GM19193 (cell line): ENCODE measurements around the gene CRACR2B.

Source experiments
- POLR2A ChIP-seq: IDR thresholded peaks from 4 replicates; pipeline ENCODE4 v1.6.1; 2011; ENCODE audit not compliant: insufficient read depth, insufficient read length; ENCODE audit errors: extremely low read depth

Gene CRACR2B

DNA sequence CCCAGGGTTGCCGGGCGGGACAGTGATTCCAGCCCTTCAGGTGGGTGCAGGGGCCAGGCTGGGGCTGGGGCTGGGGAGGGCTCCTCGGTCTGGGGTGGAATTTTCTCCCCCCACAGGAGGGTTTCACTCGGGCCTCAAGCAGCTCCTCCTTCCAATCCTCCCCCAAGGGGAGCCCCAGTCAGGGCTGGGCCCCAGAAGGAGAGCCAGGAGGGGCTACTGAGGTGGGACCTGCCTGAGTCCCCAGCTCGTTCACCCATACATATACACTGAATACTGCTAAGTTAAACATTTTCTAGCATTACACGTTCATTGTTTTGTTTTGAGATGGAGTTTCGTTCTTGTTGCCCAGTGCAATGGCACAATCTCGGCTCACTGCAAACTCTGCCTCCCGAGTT is 1.5 kb upstream of the CRACR2B start:
- TF ChIP-seq POLR2A, result no peak

DNA sequence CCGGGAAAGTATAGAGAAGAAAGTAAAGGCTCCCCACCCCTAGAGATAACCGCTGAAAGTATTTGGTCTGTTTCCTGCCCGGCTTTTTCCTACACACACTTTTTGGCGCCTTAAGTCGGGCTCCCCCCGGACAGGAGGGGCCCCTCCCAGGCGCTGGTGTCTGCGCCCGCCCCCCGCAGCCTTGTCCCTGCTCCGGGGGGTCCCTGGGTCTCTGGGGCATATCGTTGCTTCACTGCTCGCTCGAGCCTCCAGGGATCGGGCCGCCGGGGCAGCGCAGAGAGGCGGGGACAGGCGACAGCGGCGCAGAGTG is 928 bp upstream of the CRACR2B start:
- TF ChIP-seq POLR2A, result no peak

DNA sequence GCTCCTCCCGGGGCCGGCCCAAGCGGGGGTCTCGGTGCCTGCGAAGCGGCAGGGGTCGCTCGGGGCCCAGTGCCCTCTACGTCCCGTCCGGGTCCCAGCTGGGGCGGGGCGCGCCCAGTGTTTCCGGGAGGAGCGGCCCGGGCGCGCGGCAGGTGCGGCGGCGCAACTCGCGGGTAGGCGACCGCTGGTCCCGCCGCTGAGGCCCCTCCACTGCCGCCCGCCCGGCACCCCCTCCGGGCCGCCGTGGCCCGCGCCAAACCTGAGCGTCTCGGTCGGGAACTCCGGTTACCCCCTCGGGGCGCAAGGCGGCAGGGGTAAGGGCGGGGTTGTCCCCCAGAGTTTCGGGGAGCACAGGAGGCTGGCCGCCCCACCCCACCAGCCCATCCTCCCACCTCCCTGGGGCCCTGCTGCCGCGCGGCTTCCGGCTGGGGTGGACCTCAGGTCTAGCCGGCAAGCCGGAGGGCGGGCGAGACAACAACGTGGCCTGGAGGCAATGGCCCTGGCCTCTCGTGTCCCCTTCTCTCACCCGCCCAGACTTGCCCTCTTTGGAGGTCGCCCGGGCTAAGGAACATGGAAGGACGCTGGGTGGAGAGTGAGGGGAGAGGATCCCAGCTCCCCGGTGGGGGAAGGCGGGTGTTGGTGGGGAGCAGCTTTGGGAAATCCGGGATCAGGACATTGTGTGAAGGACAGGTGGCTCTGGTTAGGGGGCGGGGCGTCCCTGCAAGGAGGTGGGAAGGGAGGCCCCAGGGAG is 398 bp upstream of the CRACR2B start:
- no peak for TF ChIP-seq POLR2A

DNA sequence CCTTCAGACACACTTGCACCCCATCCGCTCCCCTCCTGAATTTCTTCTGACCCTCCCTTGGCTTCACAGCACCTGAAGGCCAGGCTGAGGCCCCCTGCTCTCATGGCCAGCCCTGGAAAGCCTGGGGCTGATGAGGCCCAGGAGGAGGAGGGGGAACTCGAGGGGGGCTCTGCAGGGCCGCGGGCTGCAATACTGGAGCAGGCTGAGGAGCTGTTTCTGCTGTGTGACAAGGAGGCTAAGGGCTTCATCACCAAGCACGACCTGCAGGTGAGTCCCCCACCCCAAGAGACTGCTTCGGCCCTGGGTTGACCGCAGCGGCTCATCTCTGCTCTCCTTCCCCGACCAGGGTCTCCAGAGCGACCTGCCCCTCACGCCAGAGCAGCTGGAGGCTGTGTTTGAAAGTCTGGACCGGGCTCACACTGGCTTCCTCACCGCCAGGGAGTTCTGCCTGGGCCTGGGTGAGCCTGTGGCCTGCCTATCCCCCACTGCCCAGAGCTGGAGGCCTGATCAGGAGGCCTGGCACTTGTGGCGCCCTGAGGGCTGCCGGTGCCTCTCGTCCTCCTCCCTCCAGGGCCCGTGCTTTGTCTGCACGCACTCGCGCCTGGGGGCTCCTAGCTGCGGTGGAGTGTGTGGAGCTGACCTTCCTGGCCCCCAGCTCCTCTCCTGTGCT is 922 bp downstream of the CRACR2B start:
- TF ChIP-seq POLR2A, result no peak

DNA sequence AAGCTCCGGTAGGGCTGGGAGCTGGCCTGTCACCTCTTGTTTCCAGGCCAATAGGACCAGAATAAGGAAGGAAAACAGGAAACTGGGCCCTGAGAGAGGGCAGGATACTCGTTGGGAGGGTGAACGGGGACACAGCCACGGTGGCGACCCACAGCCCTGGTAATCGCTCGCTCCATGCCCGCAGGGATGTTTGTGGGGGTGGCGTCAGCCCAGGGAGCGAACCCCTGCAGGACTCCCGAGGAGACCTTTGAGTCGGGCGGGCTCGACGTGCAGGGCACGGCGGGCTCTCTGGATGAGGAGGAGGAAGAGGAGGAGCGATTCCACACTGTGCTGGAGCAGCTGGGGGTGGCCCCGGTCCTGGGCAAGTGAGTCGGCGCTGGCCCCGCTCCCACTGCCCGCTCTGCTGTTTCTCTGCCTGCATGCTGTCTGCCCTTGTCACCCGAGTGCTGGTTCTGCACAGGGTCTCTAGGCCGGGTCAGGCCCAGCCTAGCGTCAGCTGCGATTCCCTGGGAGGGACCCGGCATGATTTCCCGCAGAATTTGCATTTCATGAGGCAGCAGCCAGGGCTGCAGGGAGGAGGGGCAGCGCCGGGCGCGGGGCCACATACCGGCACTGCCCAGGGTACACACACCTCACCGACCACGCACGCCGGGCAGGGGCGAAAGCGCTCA is 1.6 kb downstream of the CRACR2B start:
- no peak for TF ChIP-seq POLR2A

DNA sequence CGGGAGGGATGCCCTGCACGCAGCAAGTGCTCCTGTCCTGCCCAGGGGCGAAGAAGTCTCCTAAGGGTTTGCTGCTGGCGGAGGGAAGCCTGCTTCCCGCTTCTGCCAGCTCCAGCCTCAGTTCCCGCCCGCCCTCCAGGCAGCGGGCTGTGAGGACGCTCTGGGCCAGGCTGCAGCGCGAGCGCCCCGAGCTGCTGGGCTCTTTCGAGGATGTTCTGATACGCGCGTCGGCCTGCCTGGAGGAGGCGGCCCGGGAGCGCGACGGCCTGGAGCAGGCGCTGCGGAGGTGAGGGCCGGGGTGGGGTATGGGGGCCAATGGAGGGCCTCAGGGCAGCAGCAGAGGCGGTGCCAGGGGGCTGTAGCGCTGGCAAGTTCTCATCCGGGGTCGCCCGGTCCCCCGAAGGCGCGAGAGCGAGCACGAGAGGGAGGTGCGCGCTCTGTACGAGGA is 2.2 kb downstream of the CRACR2B start:
- no peak for TF ChIP-seq POLR2A

DNA sequence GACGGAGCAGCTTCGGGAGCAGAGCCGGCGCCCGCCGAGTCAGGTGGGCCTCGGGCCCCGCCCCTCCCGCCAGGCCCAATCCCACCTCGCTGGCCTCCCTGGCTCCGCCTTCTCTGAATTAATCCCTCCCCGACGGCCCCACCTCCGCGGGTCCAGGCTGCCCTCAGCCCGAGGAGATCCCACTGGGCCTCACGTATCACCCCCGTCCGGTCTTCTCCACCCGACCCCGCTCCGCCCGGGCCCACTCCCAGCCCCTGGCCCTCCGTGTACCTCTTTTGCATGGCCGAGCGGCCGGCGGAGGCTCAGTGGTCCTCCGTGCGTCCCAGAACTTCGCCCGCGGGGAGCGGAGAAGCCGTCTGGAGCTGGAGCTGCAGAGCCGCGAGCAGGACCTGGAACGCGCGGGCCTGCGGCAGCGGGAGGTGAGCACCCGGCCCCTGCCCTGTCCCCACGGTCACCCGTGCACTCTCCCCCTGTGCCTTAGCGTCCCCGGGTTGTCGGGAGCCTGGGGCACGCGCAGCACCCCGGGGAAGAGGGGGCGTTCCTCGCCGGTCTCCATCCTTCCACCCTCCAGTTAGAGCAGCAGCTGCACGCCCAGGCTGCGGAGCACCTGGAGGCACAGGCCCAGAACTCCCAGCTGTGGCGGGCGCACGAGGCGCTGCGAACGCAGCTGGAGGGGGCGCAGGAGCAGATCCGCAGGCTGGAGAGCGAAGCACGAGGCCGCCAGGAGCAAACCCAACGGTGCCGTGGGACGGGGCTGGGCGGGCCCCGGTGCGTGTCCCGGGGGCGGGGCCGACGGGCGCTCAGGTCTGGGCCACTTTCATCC is 2.8 kb downstream of the CRACR2B start:
- no peak for TF ChIP-seq POLR2A

DNA sequence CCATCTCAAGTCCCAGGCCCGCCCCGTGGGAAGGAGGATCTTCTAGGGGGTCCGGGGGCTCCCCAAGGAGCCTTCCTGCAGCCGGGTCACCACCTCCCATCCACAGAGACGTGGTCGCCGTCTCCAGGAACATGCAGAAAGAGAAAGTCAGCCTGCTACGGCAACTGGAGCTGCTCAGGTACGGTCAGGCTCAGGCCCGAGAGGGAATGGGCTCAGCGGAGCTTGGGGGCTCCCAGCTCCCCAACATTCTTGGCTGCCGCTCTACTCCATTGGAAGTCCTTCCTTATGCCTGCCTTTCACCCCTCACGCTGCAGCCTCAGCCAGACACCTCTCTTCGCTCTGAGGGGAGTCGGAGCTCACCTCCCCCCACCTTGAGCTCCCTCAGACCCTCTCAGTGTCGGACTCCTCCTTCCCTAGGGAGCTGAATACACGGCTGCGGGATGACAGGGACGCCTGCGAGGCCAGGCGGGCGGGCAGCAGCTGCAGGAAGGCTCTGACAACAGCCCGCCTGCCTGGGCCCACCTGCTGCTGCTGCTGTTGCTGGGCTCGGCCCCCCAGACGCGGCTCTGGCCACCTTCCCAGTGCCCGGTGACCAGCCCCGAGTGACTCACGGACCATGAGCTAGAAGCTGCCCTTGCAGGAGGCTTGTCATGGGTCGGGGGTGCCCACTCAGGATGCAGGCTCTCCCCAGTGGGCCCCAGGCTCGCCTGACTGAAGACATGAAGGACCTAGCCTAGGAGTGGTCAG is 3.6 kb downstream of the CRACR2B start:
- TF ChIP-seq POLR2A, result no peak

DNA sequence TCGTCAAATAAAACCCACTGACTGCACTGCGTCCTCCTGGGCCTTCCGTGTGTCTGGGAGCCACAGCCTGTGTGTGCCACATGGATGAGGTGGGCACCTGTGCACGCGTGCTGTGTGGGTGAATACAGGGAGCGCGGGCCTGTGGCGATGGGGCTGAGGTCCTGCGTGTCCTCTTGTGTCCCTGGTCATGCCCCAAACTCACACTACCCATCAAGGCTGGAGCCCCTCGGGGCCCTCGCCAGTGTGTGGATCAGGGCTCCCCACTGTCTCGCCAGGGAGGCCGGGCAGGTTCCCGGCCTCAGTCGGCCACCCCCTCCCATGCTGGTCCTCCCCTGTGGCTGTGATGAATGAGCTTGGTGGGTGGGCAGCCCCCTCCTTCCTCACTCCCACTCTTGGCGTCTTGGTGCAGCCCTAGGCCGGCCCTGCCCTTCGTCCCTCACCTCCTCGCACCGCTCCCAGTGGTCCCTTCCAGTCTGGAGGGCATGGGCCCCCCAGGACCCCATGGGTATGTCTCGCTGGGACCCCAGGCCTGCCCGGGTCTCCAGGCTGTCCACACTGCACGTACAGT is 4.3 kb downstream of the CRACR2B start:
- TF ChIP-seq POLR2A, result no peak

DNA sequence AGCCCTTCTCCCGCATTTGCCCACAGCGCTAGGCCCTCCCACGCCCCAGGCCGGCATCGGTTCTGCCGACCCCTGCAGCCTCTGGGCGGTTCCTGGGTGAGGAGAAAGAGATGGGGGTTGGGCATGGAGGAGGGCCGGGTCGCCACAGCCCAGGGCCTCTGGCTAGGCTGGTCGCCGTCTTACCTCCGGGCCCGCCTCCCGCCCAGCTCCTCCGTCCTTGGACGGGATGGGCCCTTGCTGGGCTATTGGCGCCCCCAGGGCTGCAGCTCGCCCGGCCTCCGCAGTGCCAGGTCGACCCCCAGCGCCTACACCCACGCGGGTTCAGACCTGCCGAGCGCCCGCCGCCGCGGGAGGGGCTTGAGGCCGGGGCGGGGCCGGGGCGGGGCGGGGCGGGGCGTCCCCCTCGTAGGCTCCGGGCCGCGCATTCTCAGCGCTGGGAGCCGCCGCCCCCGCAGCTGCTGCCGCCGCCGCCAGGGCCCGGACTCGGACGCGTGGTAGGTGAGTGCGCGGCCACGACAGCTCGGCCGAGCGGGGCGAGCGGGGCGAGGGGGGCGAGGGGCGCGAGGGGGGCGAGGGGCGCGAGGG is 4.9 kb downstream of the CRACR2B start, which contains the start of gene CD151:
Gene CD151 (plus strand): TSS at position 424 of the 585 bp plus-strand sequence. CDS start 3,118 bp downstream, outside the sequence.
- no peak for TF ChIP-seq POLR2A

DNA sequence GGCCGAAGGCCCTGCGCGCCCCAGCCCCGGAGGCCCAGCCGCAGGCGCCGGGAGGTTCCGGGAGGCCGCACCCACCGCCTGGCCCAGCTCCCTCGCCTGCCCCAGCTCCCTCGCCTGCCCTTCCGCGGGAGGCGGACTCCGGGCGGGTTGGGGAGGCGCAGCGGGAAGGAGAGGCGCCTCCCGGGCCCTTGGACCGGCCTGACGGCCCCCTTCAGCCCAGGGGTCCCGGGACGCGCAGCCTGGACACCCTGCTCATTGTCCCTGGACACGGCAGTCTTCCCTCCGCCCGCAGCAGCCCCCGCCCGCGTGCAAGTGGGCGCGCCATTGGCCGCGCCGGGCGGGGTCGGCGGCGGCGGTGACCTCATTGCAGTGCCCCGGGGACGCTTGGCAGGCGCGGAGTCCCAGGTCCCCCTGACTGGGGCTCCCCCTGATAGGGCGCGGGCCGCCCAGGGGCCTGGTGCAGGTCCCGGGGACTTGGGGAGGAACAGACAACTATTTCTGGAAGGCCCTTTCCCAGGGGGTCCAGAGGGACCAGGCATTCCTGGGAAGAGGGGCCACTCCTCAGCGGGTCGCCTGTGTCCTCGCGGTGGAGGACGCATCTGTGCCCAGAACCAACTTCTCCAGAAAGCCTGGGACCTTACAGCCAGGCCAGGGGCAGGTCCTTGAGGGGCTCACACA is 5.5 kb downstream of the CRACR2B start:
- TF ChIP-seq POLR2A, result no peak

DNA sequence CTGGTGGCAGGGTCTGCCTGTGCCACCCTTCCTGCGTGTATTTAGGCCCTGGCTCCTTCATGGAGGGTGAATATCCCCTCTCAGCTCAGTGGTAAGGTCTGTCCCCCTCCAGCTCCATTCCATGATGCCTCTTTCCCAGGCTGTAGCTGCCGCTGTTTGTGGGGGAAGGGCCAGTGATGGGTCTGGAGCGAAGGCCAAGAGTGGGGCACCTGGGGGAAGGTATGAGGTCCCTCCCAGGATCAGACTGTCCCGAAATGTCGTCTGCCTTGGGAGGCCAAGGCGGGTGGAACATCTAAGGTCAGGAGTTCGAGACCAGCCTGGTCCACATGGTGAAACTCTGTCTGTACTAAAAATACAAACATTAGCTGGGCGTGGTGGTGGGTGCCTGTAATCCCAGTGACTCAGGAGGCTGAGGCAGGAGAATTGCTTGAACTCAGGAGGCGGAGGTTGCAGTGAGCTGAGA is 6.2 kb downstream of the CRACR2B start:
- no peak for TF ChIP-seq POLR2A

DNA sequence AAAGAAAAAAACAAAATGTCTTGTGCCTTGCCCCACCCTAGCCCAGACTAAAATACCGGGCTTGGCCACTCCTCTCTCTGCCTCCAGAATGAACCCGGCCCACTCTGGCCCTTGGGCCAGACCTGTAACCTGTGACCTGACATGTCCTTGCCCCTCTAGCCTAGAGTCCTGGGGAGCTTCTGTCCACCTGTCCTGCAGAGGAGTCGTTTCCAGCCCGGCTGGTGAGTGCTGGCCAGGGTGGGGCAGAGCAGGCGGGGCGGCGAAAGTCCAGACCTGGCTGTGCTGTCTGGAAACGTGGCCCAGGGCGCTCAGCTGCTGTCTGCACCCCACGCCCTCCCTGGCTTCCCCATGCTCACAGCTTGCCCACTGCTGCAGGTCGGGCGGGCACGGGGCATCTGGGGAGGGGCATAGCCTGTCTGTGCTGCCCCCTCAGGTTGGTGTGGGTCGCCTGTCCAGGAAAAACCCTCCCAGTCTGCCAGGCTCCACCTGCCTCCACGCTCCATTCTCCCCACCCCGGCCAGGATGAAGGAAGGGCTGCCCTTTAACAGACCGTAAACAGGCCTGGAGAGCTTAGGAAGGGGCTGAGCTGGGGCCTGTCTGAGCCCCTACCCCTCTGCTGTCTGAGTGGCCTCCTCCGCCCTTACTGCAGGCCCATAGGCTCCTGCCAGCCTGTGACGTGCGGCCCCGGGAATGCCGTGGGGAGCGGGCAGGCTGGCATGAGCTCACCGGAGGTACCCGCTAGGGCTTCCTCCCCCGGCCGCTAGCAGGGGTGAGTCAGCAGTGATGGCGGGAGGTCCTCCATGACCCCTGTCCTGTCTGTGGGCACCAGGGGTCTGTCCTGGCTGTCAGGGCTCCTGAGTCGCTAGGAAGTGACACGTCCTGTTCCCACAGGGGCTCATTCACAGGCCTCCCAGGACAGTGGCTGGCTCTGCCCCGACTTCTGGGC is 6.9 kb downstream of the CRACR2B start:
- no peak for TF ChIP-seq POLR2A

DNA sequence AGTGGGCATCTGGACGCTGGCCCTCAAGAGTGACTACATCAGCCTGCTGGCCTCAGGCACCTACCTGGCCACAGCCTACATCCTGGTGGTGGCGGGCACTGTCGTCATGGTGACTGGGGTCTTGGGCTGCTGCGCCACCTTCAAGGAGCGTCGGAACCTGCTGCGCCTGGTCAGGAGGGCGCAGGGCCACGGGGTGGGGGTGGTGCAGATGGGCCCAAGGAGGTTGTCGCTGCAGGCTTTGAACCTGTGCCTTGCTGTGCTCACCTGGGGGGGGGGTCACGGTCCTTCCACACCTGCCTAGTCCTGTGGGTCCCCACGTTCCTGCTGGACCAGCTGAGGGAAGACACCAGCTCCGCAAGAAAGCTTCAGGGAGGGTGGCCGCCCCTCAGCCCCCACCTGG is 8.6 kb downstream of the CRACR2B start:
- TF ChIP-seq POLR2A, result no peak
